GM18520 (cell line): ENCODE results near the gene SAPCD2.

Source experiments
- ATAC-seq: cut with Tn5 transposase; IDR thresholded peaks from one replicate; pipeline ENCODE4 v1.9.1; 2021; ENCODE audit not compliant: unreplicated experiment

SAPCD2 gene

GRCh38 chr9:137019891-137020683 is 50.3 kb downstream of the SAPCD2 start:
- no peak for ATAC-seq

DNA sequence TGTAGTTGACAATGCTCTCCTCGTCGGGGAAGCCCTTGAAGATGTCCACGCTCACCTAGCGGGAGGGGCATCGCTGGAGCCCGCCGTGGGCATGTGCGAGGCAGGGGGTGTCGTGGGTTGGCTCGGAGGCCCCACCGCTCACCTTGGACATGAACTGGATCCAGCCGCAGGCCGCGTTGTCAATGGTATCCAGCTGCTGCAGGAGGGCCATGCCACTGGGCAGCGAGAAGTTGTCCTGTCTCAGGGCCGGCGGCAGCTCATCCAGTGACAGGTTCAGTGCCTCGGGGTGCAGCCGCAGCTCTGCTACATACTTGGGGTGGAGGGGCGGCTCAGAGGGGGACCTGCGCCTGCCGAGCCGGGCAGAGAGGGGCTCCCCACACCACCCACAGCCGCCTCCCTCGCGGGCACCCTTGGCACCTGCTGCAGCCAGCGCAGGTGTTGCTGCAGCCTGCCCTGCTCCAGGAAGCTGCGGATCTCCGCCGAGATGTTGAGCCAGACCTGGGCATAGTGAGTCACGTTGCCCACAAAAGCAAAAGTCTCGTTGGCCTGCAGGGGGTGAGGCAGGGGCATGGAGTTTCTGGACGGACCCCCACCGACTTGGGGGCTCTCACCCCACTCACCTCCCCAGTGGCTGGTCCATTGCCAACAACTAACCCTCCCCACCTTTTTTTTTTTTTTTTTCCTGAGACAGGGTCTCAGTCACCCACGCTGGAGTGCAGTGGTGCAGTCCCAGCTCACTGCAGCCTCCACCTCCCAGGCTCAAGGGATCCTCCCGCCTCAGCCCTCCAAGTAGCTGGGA is 51.4 kb downstream of the SAPCD2 start:
- no peak for ATAC-seq

DNA sequence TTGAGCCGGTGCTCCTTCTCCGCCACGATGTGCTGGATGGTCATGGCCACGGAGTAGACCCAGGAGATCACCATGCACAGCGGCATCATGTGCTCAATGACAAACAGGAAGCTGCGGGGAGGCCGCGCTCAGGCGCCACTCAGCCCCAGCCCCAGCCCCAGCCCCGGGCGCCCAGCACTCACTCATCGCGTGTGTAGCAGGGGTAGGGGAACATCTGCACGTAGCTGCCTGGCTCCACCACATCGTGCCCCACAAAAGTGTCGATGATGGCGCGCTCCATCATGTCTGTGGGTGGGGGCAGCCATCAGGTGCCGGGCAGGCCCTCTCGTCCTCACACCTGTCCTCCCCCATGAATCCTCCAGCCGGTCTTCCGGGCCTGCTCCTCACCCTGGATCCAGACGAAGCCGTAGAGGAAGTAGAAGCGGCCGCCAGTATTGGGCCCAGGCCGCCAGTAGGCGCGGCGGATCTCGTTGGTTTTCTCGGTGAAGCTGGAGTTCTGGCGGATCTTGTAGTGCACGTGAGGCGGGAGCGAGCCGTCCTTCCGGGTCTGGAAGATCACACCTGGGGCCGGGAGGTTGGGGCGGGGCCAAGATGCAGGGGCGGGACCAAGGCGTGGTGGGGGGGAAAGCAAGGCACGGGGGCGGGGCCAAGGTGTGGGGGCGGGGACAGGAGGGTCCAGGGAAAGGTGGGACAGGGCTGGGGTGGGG is 52.4 kb downstream of the SAPCD2 start:
- no peak for ATAC-seq

- ATAC-seq, result no peak
Observed at GRCh38 chr9:137017071-137017470, 53.3 kb downstream of the SAPCD2 start.

DNA sequence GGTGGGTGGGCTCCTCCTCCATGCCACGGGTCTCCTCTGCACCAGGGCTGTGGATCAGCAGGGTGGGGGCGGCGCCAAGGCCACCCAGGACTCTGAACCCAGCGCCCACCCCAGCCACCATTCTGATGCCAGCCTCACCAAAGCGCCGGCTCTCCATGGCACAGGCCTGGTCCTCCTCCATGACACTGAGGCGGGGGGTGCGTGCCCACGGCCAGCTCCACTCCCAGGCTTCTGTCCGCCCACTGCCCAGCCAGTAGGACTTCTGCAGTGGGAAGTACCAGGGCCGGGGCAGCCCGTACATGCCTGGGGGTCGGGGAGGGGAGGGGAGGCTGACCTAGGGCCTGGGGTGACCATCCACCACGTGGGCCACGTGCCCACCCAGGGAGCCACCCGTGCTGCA is 53.9 kb downstream of the SAPCD2 start:
- no peak for ATAC-seq

GRCh38 chr9:137015976-137016375 is 54.4 kb downstream of the SAPCD2 start:
- ATAC-seq, result no peak

GRCh38 chr9:137015540-137015930 is 54.8 kb downstream of the SAPCD2 start:
- ATAC-seq, result no peak

DNA sequence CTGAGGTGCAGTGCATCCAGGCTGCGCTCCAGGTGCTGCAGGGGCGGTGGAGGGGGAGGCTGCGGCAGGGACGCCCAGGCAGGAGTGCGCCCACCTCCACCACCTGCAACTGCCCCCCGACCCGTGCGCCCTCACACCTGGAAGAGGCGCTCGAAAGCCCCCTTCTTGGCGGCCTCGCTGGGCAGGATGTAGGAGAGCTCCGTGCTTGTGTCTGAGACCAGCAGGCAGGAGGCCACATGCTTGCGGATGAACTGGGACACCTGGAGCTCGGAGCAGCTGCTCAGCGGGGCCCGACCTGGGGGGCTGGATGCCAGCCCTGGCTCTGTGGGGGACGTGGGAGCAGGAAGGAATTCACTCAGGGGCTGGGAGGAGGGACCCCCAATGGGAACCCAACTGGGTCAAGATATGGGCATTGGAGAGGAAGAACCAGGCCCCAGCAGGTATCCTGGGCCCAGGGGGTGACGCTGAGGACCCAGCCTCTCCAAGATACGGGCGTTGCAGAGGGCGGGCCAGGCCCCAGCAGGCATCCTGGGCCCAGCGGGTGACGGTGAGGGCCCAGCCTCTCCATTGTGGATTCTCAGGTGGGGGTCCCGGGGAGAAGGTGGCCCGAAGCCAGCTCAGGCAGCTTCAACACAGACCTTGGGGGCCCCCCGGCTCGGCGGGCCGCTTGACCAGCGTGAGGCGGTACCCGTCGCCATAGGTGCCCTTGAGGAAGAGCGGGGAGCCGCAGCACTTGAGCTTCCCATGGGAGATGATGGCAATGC is 55.4 kb downstream of the SAPCD2 start:
- no peak for ATAC-seq

GRCh38 chr9:137014166-137014565 is 56.2 kb downstream of the SAPCD2 start:
- ATAC-seq, result no peak

DNA sequence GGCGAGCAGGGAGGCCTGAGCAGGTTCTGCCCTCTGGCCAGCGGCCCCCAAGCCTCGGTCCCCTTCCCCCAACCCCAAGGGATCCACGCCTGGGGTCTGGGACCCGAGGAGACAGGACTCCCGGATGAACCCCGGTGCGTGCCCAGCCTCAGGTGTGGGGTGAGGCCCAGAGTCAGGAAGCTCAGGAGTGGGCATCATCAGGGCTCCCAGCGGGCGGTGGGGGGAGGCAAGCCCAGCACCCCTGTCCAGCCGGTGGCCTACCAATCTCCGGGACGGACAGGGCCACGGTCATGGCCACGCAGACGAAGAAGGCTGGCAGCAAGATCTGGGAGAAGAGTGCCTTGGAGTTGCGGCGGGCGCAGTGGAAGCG is 56.8 kb downstream of the SAPCD2 start:
- no peak for ATAC-seq

DNA sequence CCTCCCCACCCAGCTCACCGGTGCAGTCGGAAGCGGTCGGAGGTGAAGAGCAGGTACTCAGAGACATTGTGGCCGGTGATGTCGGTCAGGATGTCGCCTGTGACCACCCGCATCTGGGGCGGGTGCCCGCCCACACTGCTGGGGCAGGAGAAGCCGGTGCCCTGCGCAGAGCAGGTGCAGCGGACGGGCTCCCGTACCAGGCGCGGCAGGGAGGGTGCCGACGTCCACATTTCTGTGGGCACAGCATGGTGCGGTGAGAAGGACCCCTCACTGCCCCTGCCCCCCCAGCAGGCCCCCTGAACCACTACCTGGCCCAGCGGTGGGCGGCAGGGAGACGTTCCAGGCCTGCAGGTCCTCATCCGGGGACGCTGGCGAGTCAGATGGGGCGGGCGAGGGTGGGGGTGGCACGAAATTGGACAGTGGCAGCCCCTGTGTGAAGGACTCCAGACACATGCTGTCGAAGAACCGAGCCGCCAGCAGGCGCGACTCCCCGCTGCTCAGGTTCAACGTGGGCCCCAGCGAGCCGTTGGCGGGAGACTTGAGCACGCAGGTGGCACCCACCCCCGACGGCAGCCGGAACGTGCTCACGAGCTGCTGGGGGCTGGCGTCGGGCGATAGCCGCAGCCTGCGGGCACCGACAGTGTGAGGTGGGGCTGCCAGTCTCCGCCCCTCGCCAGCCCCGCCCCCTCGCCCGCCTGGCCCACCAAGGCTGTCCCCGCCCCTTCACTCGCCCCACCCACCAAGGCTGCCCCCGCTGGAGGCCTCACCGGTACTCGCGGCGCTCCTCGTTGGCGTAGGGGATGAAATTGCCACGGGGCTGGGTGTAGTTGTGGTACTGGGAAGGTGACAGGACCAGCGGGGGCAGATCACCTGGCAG is 57.4 kb downstream of the SAPCD2 start:
- ATAC-seq, result no peak
